ENCODE data around the gene FBXO28.

- TF ChIP-seq POLR2AphosphoS5 (IDR thresholded peaks at IDR 0.05; ENCODE audit: borderline replicate concordance, low read depth, low read length) (no peak), EZH2 (IDR thresholded peaks at IDR 0.05) (no peak)
These were observed 21.8 kb upstream of the FBXO28 start for GRCh38 chr1:224092111-224092510.

Measured in SK-N-MC (cell line).